ENCODE data around the gene ALDH3A1. TPM values are rescaled to one million over a fixed set of nuclear protein-coding genes. Genes with fewer than 3 reads are reported as not detected.

Gene ALDH3A1
- total RNA-seq, 2 experiments from 2014 or later: 0.14 TPM; not detected in 1

DNA sequence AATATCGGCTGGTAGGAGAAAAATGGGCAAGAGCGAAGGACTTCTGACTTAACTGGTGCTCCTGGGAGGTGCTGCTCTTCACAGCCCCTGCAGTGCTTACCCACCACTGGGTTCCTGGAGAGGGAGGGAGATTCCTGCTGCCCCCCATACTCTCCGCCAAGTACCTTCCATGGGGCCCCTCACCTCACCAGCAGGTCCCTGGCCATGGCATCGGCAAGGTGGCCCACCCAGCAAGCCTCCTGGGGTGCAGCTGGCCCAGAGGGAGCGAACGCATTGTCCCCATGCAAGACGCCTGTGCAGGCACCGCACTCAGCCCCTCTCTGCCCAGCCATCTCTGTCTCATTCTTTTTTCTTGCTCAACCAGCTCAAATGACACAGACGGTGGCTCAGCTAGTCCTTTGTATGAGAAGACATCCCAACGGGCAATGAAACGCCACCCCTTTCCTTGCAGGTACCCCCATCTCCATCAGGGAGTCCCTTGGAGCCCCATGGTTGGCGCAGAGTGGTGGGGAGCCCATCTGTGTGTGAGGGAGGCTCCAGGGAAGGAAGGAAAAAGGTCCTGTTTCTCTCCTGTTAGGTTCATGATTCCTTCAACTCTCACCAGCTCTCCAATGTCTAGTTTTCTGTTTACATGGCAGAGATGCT lies 9.6 kb upstream of the ALDH3A1 start:
- H3K27ac Mint-ChIP-seq: no peak overlapping the region
- ChIA-PET POLR2A (no interaction called here), CTCF (interaction anchor here (1.0 to 11.7 kb wide), 3 partner anchors 9 to 243 kb away, joined by 9 to 233 read pairs (median 72); partner anchors contain the start of gene ALDH3A1)
- H3K27me3 Mint-ChIP-seq: peaks cover 2% of the 10 kb centered on the region
- no peaks in the 10 kb centered on the region for H3K36me3 Mint-ChIP-seq
- DNase-seq: no peak
- no peak overlapping the region for H3K4me3 Mint-ChIP-seq
- H3K9me3 Mint-ChIP-seq: no peaks in the 10 kb centered on the region
- intact Hi-C loops (cut with micrococcal nuclease): no loop called here
- peaks cover 7% of the 10 kb centered on the region for H3K4me1 Mint-ChIP-seq (ENCODE audit: low read depth)

GRCh38 chr17:19756546-19756945 lies 8.4 kb upstream of the ALDH3A1 start:
- Mint-ChIP-seq H3K27ac (no peak overlapping the region), H3K9me3 (no peaks in the 10 kb centered on the region), H3K4me1 (ENCODE audit: low read depth) (peaks cover 7% of the 10 kb centered on the region), H3K36me3 (no peaks in the 10 kb centered on the region), H3K4me3 (no peak overlapping the region), H3K27me3 (peaks cover 2% of the 10 kb centered on the region)
- DNase-seq: no peak
- CTCF ChIA-PET: interaction anchor here (0.7 to 4.1 kb wide), 2 partner anchors 10 to 12 kb away, joined by 3 to 24 read pairs; no protein-coding TSS in a partner anchor
- intact Hi-C loops (cut with micrococcal nuclease): no loop called here
- POLR2A ChIA-PET: interaction anchor here (0.5 kb wide), 1 partner anchor 122 kb away, joined by 3 read pairs; no protein-coding TSS in a partner anchor

DNA sequence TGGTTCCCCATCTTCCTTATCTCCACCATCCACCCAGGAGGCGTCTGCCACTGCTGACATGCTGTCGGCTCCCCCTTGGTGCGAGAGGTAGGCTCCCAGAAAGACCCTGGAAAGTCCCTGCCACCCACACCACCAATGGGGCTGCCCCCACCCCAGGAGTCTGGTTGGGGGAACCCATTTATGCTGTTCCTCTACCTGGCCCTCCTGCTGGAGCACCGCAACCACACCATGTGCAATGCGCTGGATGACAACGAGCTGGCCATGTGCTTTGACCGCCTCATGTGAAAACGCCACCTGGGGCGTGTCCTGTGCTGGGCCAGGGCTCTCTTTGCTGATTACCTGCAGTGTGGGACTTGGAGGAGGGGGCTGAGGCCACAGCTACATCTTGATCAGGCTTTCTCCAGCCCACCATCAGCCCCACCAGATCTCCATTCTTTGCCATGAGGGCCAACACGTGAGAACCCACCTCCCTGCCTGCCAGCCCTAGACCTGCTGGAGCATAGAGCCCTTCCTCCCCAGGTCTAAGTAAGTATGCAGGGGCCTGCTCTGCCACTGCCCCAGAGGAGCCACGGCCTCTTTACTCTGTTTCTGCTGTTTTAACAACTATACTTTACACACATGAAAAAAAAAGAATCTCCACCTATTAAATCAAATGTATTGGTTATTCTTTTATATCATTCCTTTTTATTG lies 7.9 kb upstream of the ALDH3A1 start:
- POLR2A ChIA-PET: no interaction called here
- H3K4me1 Mint-ChIP-seq (ENCODE audit: low read depth): peaks cover 8% of the 10 kb centered on the region
- no peak for DNase-seq
- no peaks in the 10 kb centered on the region for H3K36me3 Mint-ChIP-seq
- CTCF ChIA-PET: interaction anchor here (0.7 to 4.1 kb wide), 2 partner anchors 11 kb away, joined by 3 to 24 read pairs; no protein-coding TSS in a partner anchor
- peaks cover 2% of the 10 kb centered on the region for H3K27me3 Mint-ChIP-seq
- no peaks in the 10 kb centered on the region for H3K9me3 Mint-ChIP-seq
- intact Hi-C loops (cut with micrococcal nuclease): no loop called here
- no peak overlapping the region for H3K27ac Mint-ChIP-seq
- H3K4me3 Mint-ChIP-seq: no peak overlapping the region

- Mint-ChIP-seq H3K36me3 (no peaks in the 10 kb centered on the region), H3K4me1 (ENCODE audit: low read depth) (peaks cover 9% of the 10 kb centered on the region), H3K9me3 (no peaks in the 10 kb centered on the region), H3K27ac (no peak overlapping the region), H3K27me3 (peaks cover 2% of the 10 kb centered on the region), H3K4me3 (no peak overlapping the region)
- no peak for DNase-seq
- POLR2A ChIA-PET: no interaction called here
- intact Hi-C loops (cut with micrococcal nuclease): no loop called here
- CTCF ChIA-PET: interaction anchor here (4.1 kb wide), 1 partner anchor 10 kb away, joined by 24 read pairs; no protein-coding TSS in a partner anchor
Measured at GRCh38 chr17:19755392-19755791, 7.3 kb upstream of the ALDH3A1 start.

GRCh38 chr17:19753661-19754463 lies 5.8 kb upstream of the ALDH3A1 start:
- intact Hi-C loops (cut with micrococcal nuclease): no loop called here
- Mint-ChIP-seq H3K36me3 (no peaks in the 10 kb centered on the region), H3K4me1 (ENCODE audit: low read depth) (peaks cover 9% of the 10 kb centered on the region)

DNA sequence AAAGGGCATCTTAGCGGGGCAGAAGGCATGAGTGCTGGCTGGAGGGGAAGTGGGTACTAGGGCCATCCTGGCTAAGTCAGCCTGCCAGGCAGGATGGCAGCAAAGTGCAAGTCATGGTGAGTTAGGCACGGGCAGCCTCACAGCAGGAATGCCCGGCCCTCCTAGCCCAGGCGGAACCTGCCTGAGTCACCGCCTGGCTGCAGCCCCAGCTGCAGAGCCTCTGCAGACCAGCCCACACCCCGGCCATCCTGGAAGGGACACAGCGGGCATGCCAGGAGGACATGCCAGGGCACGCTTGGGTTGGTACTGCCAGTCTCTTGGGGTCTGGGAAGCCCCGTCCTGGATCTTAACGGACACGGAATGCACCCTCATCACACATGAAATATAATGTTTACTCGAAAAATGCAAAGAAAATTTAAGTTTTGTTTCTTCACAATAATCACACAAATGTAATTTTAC lies 5.0 kb upstream of the ALDH3A1 start:
- peaks cover 9% of the 10 kb centered on the region for H3K4me1 Mint-ChIP-seq (ENCODE audit: low read depth)
- CTCF ChIA-PET: interaction anchor here (1.0 to 4.5 kb wide), 3 partner anchors 8 to 13 kb away, joined by 3 to 31 read pairs (median 24); no protein-coding TSS in a partner anchor

More at GRCh38 chr17:19753661-19754463, 5.8 kb upstream of the ALDH3A1 start:
- POLR2A ChIA-PET: interaction anchor here (0.6 kb wide), 1 partner anchor 141 kb away, joined by 3 read pairs; no protein-coding TSS in a partner anchor
- H3K27ac Mint-ChIP-seq: no peak overlapping the region
- peaks cover 9% of the 10 kb centered on the region for H3K27me3 Mint-ChIP-seq
- no peak for DNase-seq
- no peak overlapping the region for H3K4me3 Mint-ChIP-seq
- CTCF ChIA-PET: interaction anchor here (0.7 to 4.5 kb wide), 4 partner anchors 8 to 237 kb away, joined by 3 to 31 read pairs (median 14); no protein-coding TSS in a partner anchor
- H3K9me3 Mint-ChIP-seq: no peaks in the 10 kb centered on the region

DNA sequence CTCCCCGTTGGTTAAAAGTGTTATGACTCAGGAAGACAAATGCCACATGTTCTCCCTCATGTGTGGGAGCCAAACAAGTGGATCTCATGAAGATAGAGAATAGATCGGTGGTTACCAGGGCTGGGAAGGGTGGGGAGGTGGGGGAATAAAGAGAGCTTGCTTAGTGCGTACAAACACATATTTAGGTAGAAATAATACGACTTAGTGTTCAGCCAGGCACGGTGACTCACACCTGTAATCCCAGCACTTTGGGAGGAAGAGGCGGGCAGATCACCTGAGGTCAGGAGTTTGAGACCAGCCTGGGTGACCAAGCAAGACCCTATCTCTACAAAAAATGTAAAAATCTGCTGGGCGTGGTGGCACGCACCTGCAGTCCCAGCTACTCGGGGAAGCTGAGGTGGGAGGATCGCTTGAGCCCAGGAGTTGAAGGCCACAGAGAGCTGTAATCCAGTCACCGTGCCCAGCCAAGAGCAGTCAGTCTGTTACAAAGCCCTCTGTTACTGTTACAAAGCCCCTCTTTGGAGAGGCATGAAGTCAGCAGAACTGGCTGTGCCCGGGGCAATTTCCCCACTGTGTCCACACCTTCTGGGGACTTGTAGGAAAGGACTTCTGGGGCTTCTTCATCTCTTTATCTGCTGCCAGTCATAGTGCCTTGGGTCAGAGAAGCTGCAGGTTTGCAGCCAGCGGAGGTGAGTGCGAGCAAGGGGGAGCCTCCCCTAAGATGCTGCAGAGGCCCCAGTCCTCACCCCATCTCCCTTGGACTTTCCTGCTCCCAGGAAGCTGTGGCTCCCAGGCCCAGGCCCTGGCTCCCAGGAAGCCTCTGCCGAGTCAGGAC lies 4.3 kb upstream of the ALDH3A1 start:
- ChIA-PET CTCF (interaction anchor here (1.0 to 4.5 kb wide), 4 partner anchors 7 to 13 kb away, joined by 3 to 31 read pairs (median 16); no protein-coding TSS in a partner anchor), POLR2A (interaction anchor here (0.6 kb wide), 2 partner anchors 42 to 107 kb away, joined by 4 to 6 read pairs; no protein-coding TSS in a partner anchor)
- Mint-ChIP-seq H3K27me3 (peaks cover 13% of the 10 kb centered on the region), H3K4me3 (no peak overlapping the region), H3K4me1 (ENCODE audit: low read depth) (peaks cover 9% of the 10 kb centered on the region), H3K9me3 (no peaks in the 10 kb centered on the region), H3K27ac (no peak overlapping the region), H3K36me3 (no peaks in the 10 kb centered on the region)
- intact Hi-C loops (cut with micrococcal nuclease): no loop called here
- DNase-seq: no peak

More for the DNA sequence above, 5.0 kb upstream of the ALDH3A1 start:
- Mint-ChIP-seq H3K27ac (no peak overlapping the region), H3K9me3 (no peaks in the 10 kb centered on the region), H3K27me3 (peaks cover 10% of the 10 kb centered on the region), H3K36me3 (no peaks in the 10 kb centered on the region), H3K4me3 (no peak overlapping the region)
- DNase-seq: no peak
- intact Hi-C loops (cut with micrococcal nuclease): no loop called here
- POLR2A ChIA-PET: no interaction called here

GRCh38 chr17:19750835-19751234 lies 2.7 kb upstream of the ALDH3A1 start:
- Mint-ChIP-seq H3K27ac (no peak overlapping the region), H3K4me1 (ENCODE audit: low read depth) (peaks cover 7% of the 10 kb centered on the region), H3K9me3 (no peaks in the 10 kb centered on the region), H3K36me3 (no peaks in the 10 kb centered on the region), H3K27me3 (peaks cover 13% of the 10 kb centered on the region), H3K4me3 (no peak overlapping the region)
- POLR2A ChIA-PET: no interaction called here
- intact Hi-C loops (cut with micrococcal nuclease): no loop called here
- CTCF ChIA-PET: interaction anchor here (1.7 to 4.5 kb wide), 2 partner anchors 11 to 15 kb away, joined by 8 to 31 read pairs; no protein-coding TSS in a partner anchor
- no peak for DNase-seq

GRCh38 chr17:19750020-19750572 lies 2.0 kb upstream of the ALDH3A1 start:
- DNase-seq: peak; percentile 37
- intact Hi-C loops (cut with micrococcal nuclease): no loop called here
- H3K4me3 Mint-ChIP-seq: no peak overlapping the region
- H3K36me3 Mint-ChIP-seq: no peaks in the 10 kb centered on the region
- POLR2A ChIA-PET: no interaction called here
- H3K27ac Mint-ChIP-seq: no peak overlapping the region
- H3K27me3 Mint-ChIP-seq: peaks cover 13% of the 10 kb centered on the region
- no peaks in the 10 kb centered on the region for H3K9me3 Mint-ChIP-seq
- CTCF ChIA-PET: interaction anchor here (1.0 to 4.5 kb wide), 2 partner anchors 12 to 13 kb away, joined by 3 to 31 read pairs; no protein-coding TSS in a partner anchor
- peaks cover 6% of the 10 kb centered on the region for H3K4me1 Mint-ChIP-seq (ENCODE audit: low read depth)

- Mint-ChIP-seq H3K27me3 (peaks cover 13% of the 10 kb centered on the region), H3K4me1 (ENCODE audit: low read depth) (peaks cover 8% of the 10 kb centered on the region), H3K36me3 (no peaks in the 10 kb centered on the region), H3K4me3 (no peak overlapping the region), H3K9me3 (no peaks in the 10 kb centered on the region), H3K27ac (no peak overlapping the region)
- no peak for DNase-seq
- intact Hi-C loops (cut with micrococcal nuclease): no loop called here
- ChIA-PET CTCF (interaction anchor here (1.0 kb wide), 1 partner anchor 14 kb away, joined by 3 read pairs; no protein-coding TSS in a partner anchor), POLR2A (no interaction called here)
Measured at GRCh38 chr17:19748807-19749193, 702 bp upstream of the ALDH3A1 start.

Data from activated CD4-positive, alpha-beta memory T cell treated with anti-CD3 and anti-CD28 coated beads for 36 hours (primary cell).